HG02798 (cell line): Measurements from ENCODE around the gene FHL1.
A peak's percentile ranks its signal among the peaks of the same experiment; 100 is the strongest.
"Not testable (repeated sequence)": the region's sequence is repeated elsewhere in the genome, so short reads cannot be mapped to it uniquely, and the experiment has no call there.

Experiments used
- ATAC-seq: cut with Tn5 transposase; IDR thresholded peaks from one replicate; pipeline ENCODE4 v1.9.1; 2021; ENCODE audit warnings: mild to moderate bottlenecking; ENCODE audit not compliant: unreplicated experiment, poor library complexity

FHL1 gene

DNA sequence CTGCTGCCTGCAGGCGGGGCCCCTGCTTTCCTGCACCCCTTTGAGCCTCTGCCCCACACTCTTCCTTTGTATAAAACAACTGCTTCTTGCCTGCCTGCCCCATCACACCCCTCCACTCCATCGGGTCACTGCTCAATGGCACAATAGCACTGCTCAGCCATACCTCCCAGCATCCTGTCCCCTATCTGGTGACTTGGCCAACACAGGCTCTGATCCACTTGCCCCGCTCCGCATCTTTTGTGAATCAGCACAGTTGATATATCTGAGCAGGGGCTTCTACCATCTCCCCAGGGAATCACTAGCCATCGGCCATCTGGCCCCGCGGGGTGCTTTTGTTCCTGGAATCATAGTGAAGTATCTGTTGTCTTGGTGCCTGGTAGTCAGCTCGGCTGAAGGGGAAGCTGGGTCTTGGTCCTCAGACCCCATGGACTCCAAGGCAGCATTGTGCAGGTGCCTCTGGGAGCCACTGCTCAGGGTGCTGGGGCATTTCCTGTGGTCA is 58.6 kb downstream of the FHL1 start:
- ATAC-seq: no peak

DNA sequence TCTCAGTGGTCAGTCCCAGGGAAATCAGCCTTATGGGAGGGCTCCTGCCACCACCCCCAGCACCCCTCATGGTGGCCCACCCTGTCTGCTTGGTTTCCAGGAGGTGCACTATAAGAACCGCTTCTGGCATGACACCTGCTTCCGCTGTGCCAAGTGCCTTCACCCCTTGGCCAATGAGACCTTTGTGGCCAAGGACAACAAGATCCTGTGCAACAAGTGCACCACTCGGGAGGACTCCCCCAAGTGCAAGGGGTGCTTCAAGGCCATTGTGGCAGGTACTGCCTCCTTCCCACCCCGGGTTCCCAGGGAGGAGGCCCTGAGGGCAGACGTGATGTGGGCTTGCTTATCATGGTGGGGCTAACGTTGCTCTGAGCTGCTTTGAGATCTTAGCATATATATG is 59.6 kb downstream of the FHL1 start:
- ATAC-seq: no peak

DNA sequence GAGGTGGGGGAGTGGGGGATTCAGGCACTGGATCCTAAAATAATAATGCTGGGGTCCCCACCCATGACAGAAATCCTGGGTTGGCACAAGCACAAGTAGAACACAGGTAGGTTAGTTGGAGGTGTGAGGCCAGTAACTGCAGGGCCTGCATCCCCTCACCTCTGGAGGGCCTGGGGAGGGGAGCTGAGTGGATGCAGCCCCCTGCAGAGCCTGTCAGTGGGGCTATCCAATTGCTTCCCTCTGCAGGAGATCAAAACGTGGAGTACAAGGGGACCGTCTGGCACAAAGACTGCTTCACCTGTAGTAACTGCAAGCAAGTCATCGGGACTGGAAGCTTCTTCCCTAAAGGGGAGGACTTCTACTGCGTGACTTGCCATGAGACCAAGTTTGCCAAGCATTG is 60.2 kb downstream of the FHL1 start:
- no peak for ATAC-seq

DNA sequence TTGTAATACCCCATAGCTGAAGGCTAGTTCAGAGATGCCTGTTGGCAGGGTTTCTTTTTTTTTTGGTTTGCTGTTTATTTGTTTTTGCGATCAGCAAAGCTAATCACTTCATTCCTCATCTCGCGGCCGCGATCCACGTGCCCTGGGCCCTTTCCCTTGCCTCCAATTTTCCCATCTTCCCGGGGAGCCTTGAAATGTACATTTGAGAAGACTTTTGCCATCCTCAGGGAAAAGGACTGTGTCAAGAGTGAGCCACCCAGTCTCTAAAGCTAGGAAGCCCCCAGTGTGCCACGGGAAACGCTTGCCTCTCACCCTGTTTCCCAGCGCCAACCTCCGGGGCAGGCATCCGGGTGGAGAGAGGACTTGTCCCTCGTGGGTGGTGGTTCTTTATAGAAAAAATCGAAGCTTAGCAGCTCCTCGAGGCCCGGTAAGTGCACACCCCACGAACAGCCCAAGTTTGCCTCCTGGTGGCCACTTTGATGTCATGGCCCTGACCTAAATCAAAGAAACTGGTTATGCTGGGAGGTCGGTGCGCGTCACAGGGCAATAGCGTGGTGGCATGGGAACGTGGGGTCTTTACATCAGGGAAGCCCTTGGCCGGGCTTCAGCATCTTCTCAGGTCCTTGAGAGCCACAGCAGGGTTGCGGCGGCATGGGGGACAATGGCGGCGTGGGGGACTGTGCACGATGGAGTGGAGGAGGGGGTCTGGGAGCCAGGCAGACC is 61.8 kb downstream of the FHL1 start:
- no peak for ATAC-seq

DNA sequence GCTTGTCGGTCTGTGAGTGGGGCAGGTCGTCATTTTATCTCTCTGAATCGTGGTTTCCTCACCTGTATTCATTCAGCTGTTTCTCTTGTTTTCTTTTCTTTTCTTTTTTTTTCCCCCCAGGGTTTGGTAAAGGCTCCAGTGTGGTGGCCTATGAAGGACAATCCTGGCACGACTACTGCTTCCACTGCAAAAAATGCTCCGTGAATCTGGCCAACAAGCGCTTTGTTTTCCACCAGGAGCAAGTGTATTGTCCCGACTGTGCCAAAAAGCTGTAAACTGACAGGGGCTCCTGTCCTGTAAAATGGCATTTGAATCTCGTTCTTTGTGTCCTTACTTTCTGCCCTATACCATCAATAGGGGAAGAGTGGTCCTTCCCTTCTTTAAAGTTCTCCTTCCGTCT is 62.4 kb downstream of the FHL1 start:
- no peak for ATAC-seq

DNA sequence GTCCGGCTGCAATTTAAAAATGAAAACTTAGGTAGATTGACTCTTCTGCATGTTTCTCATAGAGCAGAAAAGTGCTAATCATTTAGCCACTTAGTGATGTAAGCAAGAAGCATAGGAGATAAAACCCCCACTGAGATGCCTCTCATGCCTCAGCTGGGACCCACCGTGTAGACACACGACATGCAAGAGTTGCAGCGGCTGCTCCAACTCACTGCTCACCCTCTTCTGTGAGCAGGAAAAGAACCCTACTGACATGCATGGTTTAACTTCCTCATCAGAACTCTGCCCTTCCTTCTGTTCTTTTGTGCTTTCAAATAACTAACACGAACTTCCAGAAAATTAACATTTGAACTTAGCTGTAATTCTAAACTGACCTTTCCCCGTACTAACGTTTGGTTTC is 62.9 kb downstream of the FHL1 start:
- ATAC-seq: no peak

DNA sequence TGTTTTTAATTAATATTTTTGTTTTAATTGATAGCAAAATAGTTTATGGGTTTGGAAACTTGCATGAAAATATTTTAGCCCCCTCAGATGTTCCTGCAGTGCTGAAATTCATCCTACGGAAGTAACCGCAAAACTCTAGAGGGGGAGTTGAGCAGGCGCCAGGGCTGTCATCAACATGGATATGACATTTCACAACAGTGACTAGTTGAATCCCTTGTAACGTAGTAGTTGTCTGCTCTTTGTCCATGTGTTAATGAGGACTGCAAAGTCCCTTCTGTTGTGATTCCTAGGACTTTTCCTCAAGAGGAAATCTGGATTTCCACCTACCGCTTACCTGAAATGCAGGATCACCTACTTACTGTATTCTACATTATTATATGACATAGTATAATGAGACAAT is 63.5 kb downstream of the FHL1 start:
- ATAC-seq: no peak

DNA sequence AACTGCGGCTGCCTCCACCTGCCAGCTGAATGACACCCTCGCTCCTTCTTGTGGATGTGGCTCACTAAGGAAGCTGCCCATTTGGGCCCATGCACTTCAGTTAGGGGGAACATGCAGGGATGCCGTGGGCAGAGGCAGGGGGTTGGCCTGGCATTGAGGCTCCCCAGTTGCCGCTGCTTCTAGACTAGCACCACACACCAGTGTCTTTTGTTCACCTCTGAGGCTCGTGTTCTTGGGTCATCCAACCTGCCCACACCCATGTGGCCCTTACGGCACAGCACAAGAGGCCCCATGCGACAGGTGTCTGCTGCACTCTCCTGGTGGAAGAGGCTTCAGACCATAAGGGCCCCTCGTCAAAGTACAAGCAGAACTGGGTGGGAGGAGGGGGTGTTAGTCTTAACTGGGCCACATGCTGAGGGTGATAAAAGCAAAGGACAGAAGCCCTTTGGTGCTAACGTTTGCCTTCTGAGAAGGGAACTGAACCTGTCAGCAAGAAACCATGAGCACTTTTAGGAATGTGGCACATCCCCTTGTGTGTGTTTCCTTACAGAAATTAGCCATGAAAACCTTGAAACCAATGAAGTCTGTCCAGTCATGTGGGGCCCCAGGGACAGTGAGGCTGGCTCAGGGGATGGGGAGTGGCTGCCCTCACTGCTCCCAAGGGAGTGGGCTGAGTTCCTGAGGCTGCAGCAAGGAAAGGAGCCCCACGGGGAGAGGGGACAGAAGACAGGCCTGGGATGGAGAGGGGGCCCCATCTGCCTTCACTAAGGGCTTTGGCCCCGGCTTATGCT is 64.6 kb downstream of the FHL1 start:
- ATAC-seq: no peak

DNA sequence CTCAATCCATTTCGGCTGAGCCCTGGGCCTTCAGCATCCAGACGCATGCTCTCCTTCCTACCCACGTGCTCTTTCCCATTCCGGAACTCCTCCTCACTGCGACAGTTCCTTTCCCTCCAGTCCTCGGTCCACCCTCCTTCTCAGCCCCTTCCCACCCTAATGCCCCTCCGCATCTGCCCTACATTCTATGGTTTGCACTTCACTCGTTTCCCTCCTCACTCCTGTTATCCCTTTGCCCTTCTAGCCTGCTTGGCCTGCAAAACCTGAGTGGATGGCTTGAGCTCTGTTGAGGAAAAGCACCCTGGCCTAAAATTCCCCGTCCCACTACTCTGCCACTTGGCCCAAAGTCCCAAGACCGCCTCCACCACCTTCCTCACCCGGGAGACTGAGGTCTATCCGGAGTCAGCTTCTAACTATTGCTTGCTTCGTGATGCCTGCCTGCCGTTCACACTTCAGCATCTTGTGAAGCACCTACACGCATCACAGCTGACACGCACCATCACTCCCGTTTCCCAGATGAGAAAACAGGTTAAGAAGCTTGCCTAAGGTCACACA is 65.3 kb downstream of the FHL1 start:
- ATAC-seq: no peak

DNA sequence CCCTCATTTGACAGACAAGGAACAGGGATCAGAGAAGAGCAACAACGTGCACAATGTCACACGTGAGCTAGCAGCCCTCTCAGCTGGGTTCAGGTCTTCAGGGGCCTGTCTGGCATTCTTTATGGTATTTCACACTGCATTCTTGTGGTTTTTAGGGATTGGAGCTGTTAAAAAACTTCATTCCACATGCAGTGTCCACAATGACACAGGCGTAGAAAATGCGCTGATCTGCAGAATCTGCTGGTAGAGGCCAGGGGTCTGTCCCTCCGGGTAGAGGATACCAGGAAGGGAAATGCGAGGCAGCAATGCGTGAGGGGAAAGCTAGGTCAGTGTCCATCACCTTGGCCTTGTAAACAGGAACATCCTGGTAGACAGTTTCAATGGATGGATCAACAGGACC is 67.2 kb downstream of the FHL1 start:
- no peak for ATAC-seq

DNA sequence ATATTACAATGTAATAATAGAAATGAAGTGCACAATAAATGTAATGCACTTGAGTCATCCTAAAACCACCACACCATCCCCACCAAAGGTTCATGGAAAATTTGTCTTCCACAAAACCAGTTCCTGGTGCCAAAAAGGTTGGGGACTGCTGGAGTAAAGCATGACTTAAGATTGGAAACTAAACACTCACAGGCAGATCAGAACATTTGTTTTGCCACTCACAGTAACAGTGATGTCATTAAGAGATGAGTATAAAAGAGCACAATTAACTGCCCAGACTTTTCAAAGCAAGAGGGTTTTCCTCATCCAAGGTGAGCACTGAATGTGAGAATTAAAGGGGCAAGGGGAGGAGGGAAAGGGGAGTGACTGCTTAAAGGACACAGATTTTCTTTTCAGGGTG is 68.2 kb downstream of the FHL1 start:
- ATAC-seq: no peak

DNA sequence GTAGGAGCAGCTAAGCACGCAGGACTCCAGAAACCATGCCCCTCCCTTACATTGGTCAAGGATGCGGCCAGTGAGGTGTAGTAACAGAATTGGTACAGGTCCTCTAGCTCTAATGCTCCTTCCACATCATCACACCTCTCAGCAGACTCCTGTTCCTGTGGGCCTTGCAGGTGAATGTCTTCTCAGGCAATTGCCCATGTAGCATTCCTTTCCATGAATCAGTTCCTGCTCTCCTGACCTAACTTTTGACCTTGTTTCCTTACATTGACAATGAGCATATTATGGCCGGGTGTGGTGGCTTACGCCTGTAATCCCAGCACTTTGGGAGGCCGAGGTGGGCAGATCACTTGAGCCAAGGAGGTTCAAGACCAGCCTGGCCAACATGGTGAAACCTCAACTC is 72.6 kb downstream of the FHL1 start:
- no peak for ATAC-seq

DNA sequence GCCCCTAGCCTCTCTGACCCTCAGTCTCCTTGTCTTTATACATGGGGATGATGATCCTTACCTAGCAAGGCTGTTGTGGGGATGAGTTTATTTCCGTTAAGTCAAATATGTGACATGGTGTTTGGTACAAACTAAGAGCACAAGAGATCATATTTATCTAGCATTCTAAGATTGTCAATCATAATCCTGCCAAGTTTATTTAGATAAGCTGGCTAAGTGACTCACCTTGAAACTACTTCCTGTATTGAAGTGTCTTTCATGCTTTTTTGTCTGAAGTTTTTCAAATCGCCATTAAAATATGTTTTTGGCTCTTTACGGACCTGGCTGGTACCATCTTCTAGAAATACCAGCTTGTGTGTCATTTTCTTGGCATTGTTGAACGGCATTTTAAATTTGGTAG is 73.2 kb downstream of the FHL1 start:
- ATAC-seq: no peak

DNA sequence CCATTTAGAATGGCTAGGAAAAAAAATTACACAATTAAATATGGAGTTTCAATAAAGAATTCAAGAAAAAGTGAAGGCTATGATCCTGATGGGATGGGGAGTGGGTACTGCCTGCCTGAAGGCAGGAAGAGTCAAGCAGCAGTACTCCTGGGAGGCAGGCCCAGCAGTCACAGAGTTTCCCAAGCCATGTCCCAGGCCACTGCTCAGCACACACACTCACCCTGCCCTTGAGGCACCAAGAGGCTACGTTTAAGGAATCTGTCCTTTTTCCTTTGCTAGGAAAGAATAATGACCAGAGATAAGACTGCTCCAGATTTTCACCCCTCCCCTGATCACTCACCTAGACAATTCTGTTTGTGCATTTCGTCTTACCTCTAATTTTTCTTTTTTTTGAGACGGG is 73.6 kb downstream of the FHL1 start:
- no peak for ATAC-seq

DNA sequence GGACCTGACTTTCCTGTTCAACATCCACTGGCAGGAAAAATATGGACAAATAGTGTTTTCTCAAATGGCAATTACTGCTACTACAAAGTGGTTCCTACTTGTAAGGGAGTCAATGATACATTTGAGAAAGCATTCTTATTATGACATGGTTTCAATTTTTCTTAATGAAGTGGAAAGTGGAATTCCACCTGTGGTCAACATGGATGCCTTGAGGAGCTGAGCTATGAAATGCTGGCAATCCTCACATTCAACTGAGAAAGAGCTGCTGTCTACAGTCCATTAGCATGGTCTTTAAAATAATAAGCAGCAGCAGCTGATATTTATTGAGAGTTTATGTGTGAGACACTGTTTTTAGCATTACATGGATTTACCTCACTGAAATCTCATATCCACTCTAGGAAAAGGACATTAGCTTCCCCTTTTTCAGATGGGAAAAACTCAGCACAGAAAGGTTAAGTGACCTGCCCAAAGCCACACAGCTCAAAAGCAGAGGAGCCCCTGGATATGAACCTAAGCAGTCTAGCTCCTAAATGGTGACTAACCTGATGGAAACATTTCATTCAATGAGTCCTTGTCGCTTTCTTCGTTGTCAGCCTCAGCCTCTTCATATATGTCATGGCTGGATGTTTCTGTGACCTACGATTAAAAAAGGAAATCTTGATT is 74.6 kb downstream of the FHL1 start:
- ATAC-seq: no peak

DNA sequence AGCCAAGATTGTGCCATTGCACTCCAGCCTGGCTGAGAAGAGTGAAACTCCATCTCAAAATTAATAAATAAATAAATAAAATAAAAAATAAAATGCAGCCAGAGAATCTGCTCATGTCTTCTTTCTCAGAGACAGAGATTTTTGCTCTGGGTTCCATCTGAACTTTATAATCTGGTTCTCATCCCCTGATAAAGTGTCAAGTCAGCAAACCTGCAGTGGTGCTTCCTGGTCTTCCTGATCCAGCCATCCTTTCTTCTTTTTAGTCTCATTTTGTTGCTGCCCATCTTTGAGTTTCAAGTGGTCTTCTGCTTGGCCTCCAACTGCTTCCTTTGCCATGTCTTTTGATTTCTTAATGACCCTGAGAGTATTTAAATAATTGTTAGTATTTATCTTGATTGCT is 79.7 kb downstream of the FHL1 start:
- no peak for ATAC-seq

DNA sequence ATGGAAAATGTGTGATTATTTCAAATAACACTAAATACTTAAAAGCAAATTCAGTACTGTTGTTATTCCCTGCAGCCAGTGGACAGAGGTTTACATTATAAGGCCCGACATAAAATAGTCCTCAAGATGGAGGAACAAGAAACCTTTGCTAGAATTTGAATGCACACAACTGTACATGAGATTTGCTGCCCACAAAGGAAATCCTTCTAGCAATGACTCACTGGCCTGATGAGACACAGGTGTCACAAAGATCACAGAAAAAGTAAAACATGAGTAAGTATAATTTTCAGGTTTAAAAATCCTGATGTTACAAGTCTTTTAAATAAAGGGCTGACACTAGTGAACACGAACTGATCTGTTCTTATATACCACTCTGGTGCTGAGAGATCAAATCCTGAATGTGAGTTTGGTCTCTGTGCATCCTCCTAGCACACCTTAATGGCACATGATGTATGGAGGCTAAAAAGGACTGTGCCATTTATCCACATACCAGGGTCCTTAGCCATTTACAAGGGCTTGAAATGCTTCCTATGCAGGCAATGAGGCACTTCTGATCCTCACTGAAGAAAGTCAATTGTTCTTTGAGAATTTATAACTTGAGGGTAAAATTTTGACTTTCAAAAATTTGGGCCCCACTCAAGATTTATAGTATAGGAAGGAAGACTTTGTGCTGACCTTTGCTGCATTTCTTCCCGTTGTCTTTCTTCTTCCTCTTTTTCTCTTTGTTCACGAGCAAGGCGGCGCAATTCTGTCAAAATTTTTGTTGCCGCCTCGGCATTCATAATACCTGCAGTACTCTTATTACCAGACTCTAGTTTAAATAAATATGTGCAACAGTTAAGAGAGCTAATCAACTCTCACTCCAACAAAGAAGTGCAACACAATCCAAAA is 80.9 kb downstream of the FHL1 start:
- peak; percentile 68 for ATAC-seq

DNA sequence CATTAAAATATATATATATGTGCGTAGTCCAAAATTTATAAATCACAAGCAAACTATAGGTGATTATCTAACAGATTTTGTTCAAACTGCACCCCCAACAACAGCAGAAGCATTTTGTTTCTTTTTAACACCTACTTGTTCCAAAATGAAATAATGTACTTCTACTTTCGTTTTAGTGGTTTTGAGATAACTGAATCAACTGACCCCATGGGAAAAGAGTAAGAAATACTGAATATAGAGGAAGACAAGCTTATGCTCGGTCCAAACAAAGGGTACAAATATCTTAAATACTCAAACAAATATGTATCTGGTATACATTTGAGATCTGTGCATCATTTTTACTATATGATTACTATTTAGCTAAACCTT is 81.5 kb downstream of the FHL1 start:
- peak; percentile 77 for ATAC-seq

DNA sequence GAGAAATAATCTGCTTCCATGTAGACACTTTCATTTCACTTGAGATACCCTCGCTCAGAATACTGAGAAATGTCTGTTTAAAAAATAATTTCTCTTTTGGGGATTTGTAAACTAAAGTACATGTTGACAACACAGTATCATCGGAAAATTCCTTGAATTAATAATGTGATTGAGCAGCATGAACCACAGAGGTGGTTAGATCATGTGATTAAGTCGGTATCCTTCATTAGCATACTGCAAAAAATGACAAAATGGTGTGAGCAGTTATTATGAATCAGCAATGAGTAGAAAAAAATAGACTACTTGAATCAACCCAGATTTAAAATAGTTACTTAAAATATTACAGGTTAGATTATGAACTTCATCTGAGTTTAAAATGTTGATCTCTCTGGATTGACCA is 89.7 kb downstream of the FHL1 start:
- ATAC-seq: no peak

DNA sequence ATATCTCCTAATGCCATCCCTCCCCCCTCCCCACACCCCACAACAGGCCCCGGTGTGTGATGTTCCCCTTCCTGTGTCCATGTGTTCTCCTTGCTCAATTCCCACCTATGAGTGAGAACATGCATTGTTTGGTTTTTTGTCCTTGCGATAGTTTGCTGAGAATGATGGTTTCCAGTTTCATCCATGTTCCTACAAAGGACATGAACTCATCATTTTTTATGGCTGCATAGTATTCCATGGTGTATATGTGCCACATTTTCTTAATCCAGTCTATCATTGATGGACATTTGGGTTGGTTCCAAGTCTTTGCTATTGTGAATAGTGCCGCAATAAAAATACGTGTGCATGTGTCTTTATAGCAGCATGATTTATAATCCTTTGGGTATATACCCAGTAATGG is 90.5 kb downstream of the FHL1 start:
- ATAC-seq: not testable (repeated sequence)
